ENCODE data around the gene TRAF4. TPM values are rescaled to one million over a fixed set of nuclear protein-coding genes. Genes with fewer than 3 reads are reported as not detected.

The TRAF4 gene
- total and polyA plus RNA-seq, 9 of the 15 experiments (the other 6 are each of a cell fraction or from before 2014, with no cell fraction given), result 2.4 to 147 (median 72.4) TPM

- TF ChIP-seq SRF (CRISPR knock-in tag; IDR thresholded peaks at IDR 0.05) (no peak), STAT6 (CRISPR knock-in tag; IDR thresholded peaks at IDR 0.05) (peak; percentile 92; the same call in 1 of the 2 replicates), OTX1 (CRISPR knock-in tag; IDR thresholded peaks at IDR 0.05) (0 out of 2 replicates have a peak, but pooled peaks have one; percentile 49), UBTF (IDR thresholded peaks at IDR 0.05; ENCODE audit: borderline replicate concordance in 1 of 2, low read depth in 2 of 2, low read length in 2 of 2) (0 out of 4 replicates have a peak, but pooled peaks of 1 of the 2 experiments have one; percentile 14), RREB1 (CRISPR knock-in tag; IDR thresholded peaks at IDR 0.05) (peak; percentile 66; the same call in 1 of the 2 replicates), TAF9B (IDR thresholded peaks at IDR 0.05; ENCODE audit: partially characterized antibody) (no peak), HNRNPLL (IDR thresholded peaks at IDR 0.05; ENCODE audit: low read depth, low read length, poor library complexity, severe bottlenecking) (peak; percentile 35), NONO (IDR thresholded peaks at IDR 0.05; ENCODE audit: low read depth in 2 of 2, low read length in 1 of 2) (peak in 1 of 2 experiments; percentile 95; a peak in 2 of 4 replicates), NR3C1 (CRISPR knock-in tag; IDR thresholded peaks at IDR 0.05) (no peak), ATF1 (CRISPR knock-in tag; IDR thresholded peaks at IDR 0.05) (no peak), ATF1 (tag; IDR thresholded peaks at IDR 0.05) (peak; percentile 62; the same call in 1 of the 2 replicates), ETS1 (conservative IDR thresholded peaks at IDR 0.05; ENCODE audit: control insufficient read depth, low read depth, low read length) (peak; percentile 94), ZNF589 (CRISPR knock-in tag; IDR thresholded peaks at IDR 0.05; ENCODE audit: low read depth) (peak; percentile 39; the same call in 1 of the 2 replicates)
Measured at GRCh38 chr17:28743243-28744103, at the start of gene TRAF4 (continued).

Data from K562 (cell line).